ENCODE results near the gene TCL1B.

- TF ChIP-seq CTCF (IDR thresholded peaks at IDR 0.05) (no peak), POLR2AphosphoS5 (IDR thresholded peaks at IDR 0.05) (no peak), POLR2A (IDR thresholded peaks at IDR 0.05; ENCODE audit: low read depth) (no peak), EP300 (IDR thresholded peaks at IDR 0.05) (no peak)
Measured at GRCh38 chr14:95644981-95645380, 41.2 kb upstream of the TCL1B start.
